Urinary bladder (tissue), 4 donors: ENCODE results near the gene FHIT. TPM values are rescaled to one million over a fixed set of nuclear protein-coding genes. Genes with fewer than 3 reads are reported as not detected.

ENCODE experiments used
- DNase-seq: peaks from one replicate; pipeline ENCODE4 v3.0.0-alpha.2; 2015; ENCODE audit errors: extremely low spot score
- H3K27ac ChIP-seq: one replicate; pipeline ENCODE4 v1.5.1; 2013; ENCODE audit warnings: low read depth, mild to moderate bottlenecking, moderate library complexity
- H3K36me3 ChIP-seq: one replicate; pipeline ENCODE4 v1.6.1; 2013; ENCODE audit warnings: mild to moderate bottlenecking, moderate library complexity; ENCODE audit not compliant: insufficient read depth
- H3K4me1 ChIP-seq: one replicate; pipeline ENCODE4 v1.6.1; 2013; ENCODE audit warnings: mild to moderate bottlenecking, moderate library complexity; ENCODE audit not compliant: insufficient read depth
- H3K4me3 ChIP-seq: one replicate; pipeline ENCODE4 v1.5.1; 2013; ENCODE audit warnings: low read depth, low read length
- WGBS: extraction: QIAGEN DNeasy Blood & Tissue Kit; methylation state at CpG from one replicate; pipeline ENCODE4 v1.1.7; 2013; 5-methylcytosine and 5-hydroxymethylcytosine counted together
- polyA plus RNA-seq: library from polyadenylated mRNA; stranded (reverse); fragments of 200-250 nt; gene quantifications from one replicate; pipeline ENCODE4 v1.2.3, GENCODE V29; 2013
- total RNA-seq: library from RNA; depleted of rRNA; stranded (reverse); fragments of >200 nt; gene quantifications from one replicate; pipeline ENCODE4 v1.2.3, GENCODE V29; 2014
- donor health status: healthy with polysubstance abuse.
- donor health status: healthy.

FHIT gene
- total and polyA plus RNA-seq, 2 donors = 4.5 to 7.4 TPM

DNA sequence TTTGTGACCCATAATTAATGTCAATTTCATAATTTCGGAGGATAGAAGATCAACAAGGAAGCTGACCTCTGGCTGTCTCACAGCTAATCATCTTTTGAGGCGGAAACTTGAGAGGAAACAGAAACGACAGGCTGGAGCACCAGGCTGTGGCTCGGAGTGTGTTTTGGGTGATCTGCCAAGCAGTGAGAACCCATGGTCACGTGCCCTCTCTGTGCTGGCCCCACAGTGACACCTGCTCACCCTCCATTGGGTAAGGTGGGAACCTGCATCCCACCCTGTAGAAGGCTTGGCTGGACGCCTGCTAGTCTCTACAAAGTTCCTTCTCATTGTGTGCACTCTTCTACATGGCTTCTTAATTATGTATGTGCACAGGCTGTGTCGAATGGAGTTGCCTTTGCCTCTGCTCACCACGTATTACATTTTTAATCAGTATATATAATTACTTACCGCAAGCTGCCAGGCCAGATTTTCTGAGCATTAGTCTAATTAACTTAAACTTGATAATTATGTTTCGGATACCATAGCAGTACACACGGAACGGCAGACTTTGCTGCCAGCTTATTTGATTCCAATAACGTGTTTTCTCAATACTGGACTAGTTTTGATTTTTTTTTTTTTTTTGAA is 1482.0 kb downstream of the FHIT start:
- no peaks in the 10 kb centered on the region for H3K4me1 ChIP-seq
- no peak overlapping the region for H3K4me3 ChIP-seq
- DNase-seq = no peak
- WGBS = 95% methylated on average over 13 of the region's 13 CpGs
- H3K36me3 ChIP-seq = no peaks in the 10 kb centered on the region
- no peak overlapping the region for H3K27ac ChIP-seq

DNA sequence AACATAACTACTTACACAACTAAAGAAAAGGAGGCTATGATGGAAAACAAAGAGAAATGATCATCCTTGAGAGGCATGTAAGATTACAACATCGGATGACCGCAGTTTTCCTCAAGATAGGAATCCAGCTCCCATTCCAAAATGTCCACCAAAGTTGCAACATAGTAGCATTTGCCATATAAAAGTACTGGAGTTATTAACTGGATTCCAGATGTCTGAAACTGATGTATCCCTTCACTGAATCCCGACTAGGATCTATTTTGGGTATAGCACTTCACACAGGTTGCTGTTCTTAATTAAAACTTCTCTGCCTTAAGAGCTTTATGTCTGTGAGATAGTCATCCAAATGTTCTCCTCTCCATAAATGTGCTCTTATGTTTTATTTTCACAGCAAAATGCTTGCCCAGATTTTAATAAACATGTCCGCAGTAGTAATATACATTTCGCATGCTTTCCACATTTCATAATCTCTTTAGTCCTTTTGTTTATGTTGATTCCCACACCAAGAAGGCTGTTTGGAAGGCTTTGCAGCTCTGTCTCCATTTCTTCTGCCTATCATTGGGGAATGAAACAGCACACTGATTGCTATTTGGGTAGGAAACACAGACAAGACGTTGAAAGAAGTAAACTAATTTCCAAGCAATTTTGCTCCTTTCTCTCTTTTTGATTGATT is 1484.9 kb downstream of the FHIT start:
- DNase-seq = peak; percentile 8
- WGBS = 33% methylated on average over 6 of the region's 6 CpGs
- Histone ChIP-seq H3K27ac (no peak overlapping the region), H3K36me3 (no peaks in the 10 kb centered on the region), H3K4me1 (no peaks in the 10 kb centered on the region), H3K4me3 (no peak overlapping the region)

DNA sequence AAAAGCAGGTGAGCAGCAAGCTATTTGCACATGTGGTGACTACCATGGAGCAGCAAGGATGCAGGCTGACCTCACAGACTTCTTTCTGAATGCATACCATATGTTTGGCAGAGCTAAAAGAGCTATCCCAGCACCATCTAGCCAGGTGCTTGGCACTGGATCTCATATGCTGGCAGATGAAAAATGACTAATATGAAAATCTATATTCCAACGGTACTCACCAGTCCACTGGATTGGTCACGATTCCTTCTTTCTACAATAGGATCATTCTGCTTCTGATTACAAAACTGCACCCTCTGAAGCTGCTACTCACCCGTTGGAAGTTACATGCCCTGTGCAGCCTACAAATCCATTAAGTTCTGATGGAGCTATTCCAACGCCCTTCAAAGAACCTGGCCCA is 1487.1 kb downstream of the FHIT start:
- WGBS = 83% methylated on average over 4 of the region's 4 CpGs
- no peak for DNase-seq
- Histone ChIP-seq H3K4me1 (no peaks in the 10 kb centered on the region), H3K36me3 (no peaks in the 10 kb centered on the region), H3K4me3 (no peak overlapping the region), H3K27ac (no peak overlapping the region)

DNA sequence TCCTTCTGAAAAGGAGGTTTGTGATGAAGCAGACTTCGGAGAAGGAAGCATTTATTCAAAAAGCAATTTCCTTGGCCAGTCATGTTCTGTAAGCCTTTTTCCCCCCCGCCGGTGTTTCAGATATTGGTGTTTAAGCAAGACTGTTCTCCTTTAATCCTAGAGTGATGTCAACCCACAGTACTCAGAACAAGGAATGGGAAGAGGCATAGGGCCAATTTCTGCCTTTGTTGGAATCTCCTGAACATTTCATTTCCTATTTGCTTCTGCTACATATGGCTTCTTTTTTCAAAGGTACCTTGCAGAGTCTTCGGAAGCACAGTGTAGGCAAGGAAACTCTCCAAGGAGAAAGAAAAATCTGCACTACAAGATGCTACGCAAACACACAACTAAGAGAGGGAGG is 1488.3 kb downstream of the FHIT start:
- Histone ChIP-seq H3K4me1 (no peaks in the 10 kb centered on the region), H3K27ac (no peak overlapping the region), H3K4me3 (no peak overlapping the region), H3K36me3 (no peaks in the 10 kb centered on the region)
- no peak for DNase-seq
- WGBS = 75% methylated on average over 5 of the region's 5 CpGs

DNA sequence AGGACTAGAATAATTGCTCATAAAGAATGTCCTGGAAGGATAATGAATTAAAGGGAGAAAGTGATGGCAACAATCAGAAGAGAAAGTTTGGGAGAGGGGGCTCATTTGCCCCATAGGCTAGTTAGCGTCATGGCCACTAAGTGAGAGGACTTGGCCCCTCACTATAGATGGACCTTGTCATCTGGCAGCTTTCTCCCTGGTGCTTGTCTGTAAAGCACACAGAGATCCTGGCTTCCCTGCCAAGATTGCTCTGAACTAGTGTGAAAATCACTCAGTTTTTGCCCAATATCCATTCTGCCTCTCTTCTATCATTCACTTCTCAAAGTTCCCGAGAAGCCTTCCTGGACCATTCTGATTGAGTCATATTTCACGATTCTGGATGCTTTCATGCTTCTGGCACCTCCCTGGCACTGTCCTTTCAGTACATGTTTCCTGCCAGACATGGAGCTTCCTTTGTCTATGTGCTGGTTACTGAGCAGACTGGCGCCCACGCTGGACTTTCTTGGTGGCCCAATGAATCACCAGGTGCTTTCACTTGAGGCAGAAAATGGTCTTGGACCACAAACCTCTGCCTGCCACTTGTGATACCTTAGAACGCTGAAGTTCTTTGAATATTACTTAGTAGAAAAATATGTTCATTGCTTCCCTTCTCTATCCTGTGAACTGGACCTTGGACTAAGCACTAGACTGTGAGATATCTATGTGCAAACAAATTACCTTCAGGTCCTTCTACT is 1491.8 kb downstream of the FHIT start:
- WGBS = 87% methylated on average over 6 of the region's 6 CpGs
- Histone ChIP-seq H3K27ac (no peak overlapping the region), H3K4me1 (no peaks in the 10 kb centered on the region)

DNA sequence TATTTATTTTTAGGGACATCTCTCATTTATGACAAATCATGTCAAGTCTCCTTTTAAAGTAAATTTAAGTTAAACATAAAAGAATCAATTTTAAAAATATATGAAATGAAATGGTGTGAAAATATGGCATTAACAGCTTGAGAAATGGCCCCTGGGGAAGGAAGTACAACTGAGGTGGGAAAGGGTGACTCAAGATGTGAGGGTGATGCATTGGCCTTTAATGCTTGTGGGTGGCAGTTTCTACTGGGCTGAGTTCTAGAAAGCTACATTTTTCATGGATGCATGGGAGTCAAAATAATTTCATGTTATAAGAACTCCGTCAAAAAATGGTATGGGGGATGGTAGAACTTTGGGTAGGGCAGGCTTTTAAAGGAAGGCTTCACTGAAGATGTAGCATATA is 1492.6 kb downstream of the FHIT start:
- H3K36me3 ChIP-seq = no peaks in the 10 kb centered on the region
- 90% methylated on average over 1 of the region's 1 CpG for WGBS
- no peak overlapping the region for H3K4me3 ChIP-seq
- H3K27ac ChIP-seq = no peak overlapping the region
- no peak for DNase-seq
- no peaks in the 10 kb centered on the region for H3K4me1 ChIP-seq

More for the DNA sequence above, 1491.8 kb downstream of the FHIT start:
- H3K36me3 ChIP-seq = no peaks in the 10 kb centered on the region
- DNase-seq = no peak
- no peak overlapping the region for H3K4me3 ChIP-seq

DNA sequence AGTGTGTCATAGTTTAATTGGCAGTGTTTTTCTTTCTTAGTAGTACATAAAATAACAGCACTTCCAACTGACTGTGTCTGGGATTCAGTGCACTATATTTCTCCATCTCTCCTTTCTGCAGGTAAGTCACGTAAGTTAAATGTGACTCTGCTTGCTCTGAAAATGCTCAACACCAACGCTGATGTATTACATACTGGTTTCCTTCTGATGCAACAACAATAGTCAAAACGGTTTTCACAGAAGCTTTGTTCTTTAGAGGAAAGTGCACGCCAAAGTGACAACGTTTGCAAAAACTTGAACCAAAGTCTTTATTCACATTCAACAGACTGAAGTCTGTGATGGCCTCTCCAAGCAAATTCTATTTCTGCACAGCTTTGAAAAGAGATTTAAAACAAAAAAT is 1494.3 kb downstream of the FHIT start:
- H3K4me3 ChIP-seq = no peak overlapping the region
- no peak overlapping the region for H3K27ac ChIP-seq
- 89% methylated on average over 5 of the region's 5 CpGs for WGBS
- H3K4me1 ChIP-seq = no peaks in the 10 kb centered on the region
- DNase-seq = no peak
- no peaks in the 10 kb centered on the region for H3K36me3 ChIP-seq

DNA sequence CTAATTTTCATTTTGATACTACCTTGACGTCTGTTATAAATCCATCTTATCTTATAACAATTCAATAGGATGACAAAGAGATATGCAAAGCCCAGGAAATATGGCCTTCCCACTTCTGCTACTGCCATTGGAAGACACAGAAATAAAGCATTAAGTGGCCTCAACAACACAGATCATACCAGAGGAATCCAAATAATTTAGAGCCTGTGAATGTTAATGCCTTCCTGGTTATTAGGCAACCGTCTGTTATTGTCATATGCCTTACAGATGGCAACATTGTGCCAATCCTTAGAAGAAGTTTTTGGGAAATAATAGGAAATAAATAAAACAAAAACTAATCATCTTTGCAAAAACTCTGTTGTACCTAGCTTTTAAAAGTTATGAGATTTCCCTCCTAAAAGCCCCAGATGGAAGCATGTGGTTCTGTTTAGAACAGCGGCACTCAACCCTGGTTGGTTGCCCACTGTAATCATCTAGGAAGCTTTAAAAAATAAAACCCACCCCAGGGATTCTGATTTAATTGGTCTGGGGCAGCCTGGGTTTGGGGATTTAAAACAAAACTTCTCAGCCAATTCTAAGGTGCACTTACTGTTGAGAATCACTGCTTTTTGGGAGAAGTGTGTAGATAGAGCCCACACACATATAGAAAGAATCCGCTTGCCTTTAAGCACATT is 1496.7 kb downstream of the FHIT start:
- no peak overlapping the region for H3K27ac ChIP-seq
- DNase-seq = no peak
- WGBS = 86% methylated on average over 4 of the region's 4 CpGs
- no peaks in the 10 kb centered on the region for H3K4me1 ChIP-seq
- H3K4me3 ChIP-seq = no peak overlapping the region
- no peaks in the 10 kb centered on the region for H3K36me3 ChIP-seq

DNA sequence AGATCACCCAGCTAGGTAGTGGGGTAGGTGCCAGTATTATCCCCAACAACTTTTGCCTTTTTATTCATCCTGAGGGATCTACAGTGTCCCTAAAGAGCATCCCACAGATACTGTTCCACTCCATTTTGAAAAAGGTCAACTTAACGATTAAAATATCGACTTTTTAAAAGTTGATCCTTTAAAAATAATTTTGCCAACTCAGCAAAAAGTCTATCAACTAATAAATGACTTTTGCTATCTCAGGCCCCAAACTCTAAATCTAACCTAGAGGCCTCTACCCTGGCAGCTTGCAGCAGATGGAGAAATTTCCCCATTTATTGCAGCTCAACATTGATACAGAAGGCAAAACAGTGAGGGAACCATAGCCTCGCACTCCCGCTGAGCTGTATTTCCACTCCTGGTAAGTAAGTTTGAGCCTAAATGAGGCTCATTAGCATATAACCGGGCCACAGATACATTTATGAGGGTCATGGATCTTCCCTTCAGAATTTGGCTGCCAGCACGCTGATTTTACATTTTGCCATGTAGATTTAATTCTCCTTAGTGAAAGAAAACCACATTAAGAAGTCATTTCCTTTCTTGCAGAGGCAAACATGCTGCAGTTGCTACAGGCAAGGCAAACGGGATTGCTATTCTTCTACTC is 1497.3 kb downstream of the FHIT start:
- H3K27ac ChIP-seq = no peak overlapping the region
- H3K4me3 ChIP-seq = no peak overlapping the region
- DNase-seq = no peak
- 90% methylated on average over 7 of the region's 7 CpGs for WGBS
- H3K4me1 ChIP-seq = no peaks in the 10 kb centered on the region
- no peaks in the 10 kb centered on the region for H3K36me3 ChIP-seq

DNA sequence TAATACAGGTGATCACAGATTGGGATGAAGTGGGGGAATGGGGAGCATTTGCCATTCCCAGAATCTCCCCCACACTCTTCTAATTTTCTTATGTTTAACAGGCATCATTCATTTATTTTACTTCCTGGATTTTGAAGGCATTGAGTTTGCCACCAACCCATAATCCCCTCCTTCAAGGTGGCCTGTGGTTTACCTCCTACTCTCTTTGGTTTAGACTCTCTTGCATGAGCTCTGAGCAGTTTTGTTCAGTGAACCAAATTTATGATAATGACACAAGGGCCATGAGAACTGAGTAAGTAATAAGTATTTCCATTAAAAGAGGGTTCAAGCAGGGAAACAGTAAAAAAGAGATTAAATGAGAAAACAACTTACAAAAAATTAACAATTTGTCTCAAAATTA is 1498.3 kb downstream of the FHIT start:
- Histone ChIP-seq H3K36me3 (no peaks in the 10 kb centered on the region), H3K4me1 (no peaks in the 10 kb centered on the region), H3K27ac (no peak overlapping the region), H3K4me3 (no peak overlapping the region)
- DNase-seq = no peak

DNA sequence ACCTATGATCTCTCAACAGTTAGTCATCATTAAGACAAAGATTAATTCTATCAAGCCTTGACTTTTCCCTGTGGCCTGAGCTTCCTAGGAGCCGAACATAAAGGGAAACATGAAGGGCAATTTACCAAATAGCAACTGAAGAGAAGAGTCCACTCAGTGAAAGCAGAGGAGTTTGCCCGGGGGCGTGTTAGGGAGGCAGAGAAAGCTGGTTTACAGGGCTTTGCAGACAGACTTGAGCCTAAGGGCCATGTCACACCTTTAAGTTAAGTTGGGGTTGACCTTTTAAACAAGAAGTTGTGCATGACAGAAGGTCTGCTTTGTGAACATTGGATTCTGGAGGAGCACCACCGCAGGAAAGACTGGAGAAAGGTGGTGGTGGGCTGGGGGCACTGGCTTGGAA is 1499.6 kb downstream of the FHIT start:
- H3K4me3 ChIP-seq = no peak overlapping the region
- no peak overlapping the region for H3K27ac ChIP-seq
- H3K36me3 ChIP-seq = no peaks in the 10 kb centered on the region
- DNase-seq = no peak
- no peaks in the 10 kb centered on the region for H3K4me1 ChIP-seq
- WGBS = 98% methylated on average over 4 of the region's 4 CpGs

DNA sequence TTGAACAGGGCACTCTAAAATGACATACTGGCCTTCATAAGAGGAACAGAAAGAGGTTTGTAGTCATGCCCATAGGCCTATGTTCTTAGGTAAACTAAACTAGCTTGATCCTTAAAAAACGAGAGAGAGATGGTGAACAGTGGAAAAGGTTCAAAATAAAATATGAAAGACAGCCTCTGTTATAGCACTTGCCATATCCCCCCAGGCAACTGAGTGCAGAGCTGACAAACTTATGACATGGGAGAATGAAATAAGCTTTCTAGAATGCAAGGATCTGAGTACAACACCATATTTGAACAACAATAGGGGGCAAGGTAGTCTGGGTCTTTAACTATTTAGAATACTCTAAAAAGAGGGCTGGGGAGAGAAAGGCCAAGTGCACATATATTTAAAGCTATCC is 1500.9 kb downstream of the FHIT start:
- H3K36me3 ChIP-seq = no peaks in the 10 kb centered on the region
- DNase-seq = no peak
- H3K4me1 ChIP-seq = no peaks in the 10 kb centered on the region
- H3K4me3 ChIP-seq = no peak overlapping the region
- WGBS = 59% methylated on average over 1 of the region's 1 CpG
- no peak overlapping the region for H3K27ac ChIP-seq

DNA sequence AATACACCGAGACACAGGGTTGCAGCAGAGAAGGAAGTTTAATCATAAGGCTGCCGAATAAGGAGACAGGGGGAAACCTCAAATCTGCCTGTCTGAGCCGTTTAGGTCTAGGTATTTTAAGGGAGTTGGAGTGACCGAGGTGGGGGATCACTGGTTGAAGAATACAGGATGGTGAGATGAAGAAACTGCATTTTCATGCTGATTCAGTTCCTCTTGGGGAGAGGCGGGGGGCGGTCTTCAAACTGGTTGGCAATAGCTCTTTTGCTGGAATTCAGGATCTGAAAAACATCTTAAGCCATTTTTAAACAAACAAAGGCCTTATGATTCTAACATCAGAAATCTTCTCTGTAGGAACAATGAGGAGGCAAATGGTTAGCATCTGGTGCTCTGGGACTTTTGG is 1502.0 kb downstream of the FHIT start:
- WGBS = 38% methylated on average over 6 of the region's 6 CpGs
- Histone ChIP-seq H3K36me3 (no peaks in the 10 kb centered on the region), H3K4me3 (no peak overlapping the region), H3K4me1 (no peaks in the 10 kb centered on the region), H3K27ac (no peak overlapping the region)
- DNase-seq = no peak
